Left hindlimb (tissue), 1 donor: ENCODE results near the gene CAB39L.
"Not testable (repeated sequence)": the region's sequence is repeated elsewhere in the genome, so short reads cannot be mapped to it uniquely, and the experiment has no call there.

ENCODE experiments used
- DNase-seq: peaks from one replicate; pipeline ENCODE4 v3.0.0-alpha.2; 2018

Gene CAB39L

GRCh38 chr13:49342454-49342853 lies 101.4 kb downstream of the CAB39L start:
- no peak for DNase-seq

GRCh38 chr13:49341941-49342340 lies 101.9 kb downstream of the CAB39L start:
- DNase-seq = no peak

GRCh38 chr13:49341517-49341916 lies 102.3 kb downstream of the CAB39L start:
- no peak for DNase-seq

GRCh38 chr13:49340161-49340560 lies 103.7 kb downstream of the CAB39L start:
- DNase-seq = no peak

- DNase-seq = no peak
Observed at GRCh38 chr13:49336655-49337054, 107.2 kb downstream of the CAB39L start.

- no peak for DNase-seq
Observed at GRCh38 chr13:49330546-49330864, 113.4 kb downstream of the CAB39L start.

- DNase-seq = no peak
Observed at GRCh38 chr13:49329831-49330545, 113.9 kb downstream of the CAB39L start.

- DNase-seq = not testable (repeated sequence)
Observed at GRCh38 chr13:49327145-49327544, 116.7 kb downstream of the CAB39L start.

- no peak for DNase-seq
Observed at GRCh38 chr13:49326222-49326917, 117.5 kb downstream of the CAB39L start.

- no peak for DNase-seq
Observed at GRCh38 chr13:49323344-49323743, 120.5 kb downstream of the CAB39L start.

GRCh38 chr13:49322702-49323101 lies 121.2 kb downstream of the CAB39L start:
- no peak for DNase-seq

- DNase-seq = no peak
Observed at GRCh38 chr13:49320975-49321374, 122.9 kb downstream of the CAB39L start.

- DNase-seq = no peak
Observed at GRCh38 chr13:49319951-49320350, 123.9 kb downstream of the CAB39L start.

GRCh38 chr13:49319551-49319950 lies 124.3 kb downstream of the CAB39L start:
- no peak for DNase-seq

GRCh38 chr13:49315756-49316482 lies 127.9 kb downstream of the CAB39L start:
- DNase-seq = no peak

- no peak for DNase-seq
Observed at GRCh38 chr13:49315036-49315565, 128.8 kb downstream of the CAB39L start.

- DNase-seq = no peak
Observed at GRCh38 chr13:49314344-49314882, 129.5 kb downstream of the CAB39L start.

- DNase-seq = no peak
Observed at GRCh38 chr13:49311816-49312215, 132.0 kb downstream of the CAB39L start.

GRCh38 chr13:49310251-49310650 lies 133.6 kb downstream of the CAB39L start:
- DNase-seq = no peak

- no peak for DNase-seq
Observed at GRCh38 chr13:49308921-49309408, 134.9 kb downstream of the CAB39L start.

GRCh38 chr13:49308097-49308875 lies 135.6 kb downstream of the CAB39L start:
- peak; percentile 83 for DNase-seq

GRCh38 chr13:49307365-49307764 lies 136.5 kb downstream of the CAB39L start:
- no peak for DNase-seq
